ENCODE data around the gene ATG7. TPM values are rescaled to one million over a fixed set of nuclear protein-coding genes. Genes with fewer than 3 reads are reported as not detected.

ATG7 gene
- total RNA-seq, 2 experiments from 2014 or later, result 21.7 to 28.4 TPM

- no peak for TF ChIP-seq EZH2phosphoT487 (IDR thresholded peaks at IDR 0.05; ENCODE audit: borderline replicate concordance, low read depth, low read length)
- no peak for TF ChIP-seq CTCF (conservative IDR thresholded peaks at IDR 0.05; ENCODE audit: low read length)
- no peak overlapping the region for H3K4me2 ChIP-seq (ENCODE audit: low read length)
- H3K4me1 ChIP-seq (ENCODE audit: insufficient read depth, low read length, poor library complexity, severe bottlenecking), result no peaks in the 10 kb centered on the region
- no peaks in the 10 kb centered on the region for H3K9me3 ChIP-seq (ENCODE audit: low read length)
- BruUV-seq (replicated peaks), result no TSS peak
- no peak overlapping the region for H2AFZ ChIP-seq (ENCODE audit: low read length)
- H3K36me3 ChIP-seq (ENCODE audit: insufficient read depth, low read length), result no peaks in the 10 kb centered on the region
- intact Hi-C loops (cut with micrococcal nuclease; ENCODE audit: unreplicated experiment), result no loop called here
- DNase-seq (ENCODE audit: low spot score), result no peak
- no peaks in the 10 kb centered on the region for H3K79me2 ChIP-seq (ENCODE audit: insufficient read depth, low read depth, low read length)
- no peaks in the 10 kb centered on the region for H4K20me1 ChIP-seq (ENCODE audit: insufficient read depth, low read length)
- H3K27ac ChIP-seq (ENCODE audit: low read depth, low read length, poor library complexity, severe bottlenecking), result no peak overlapping the region
- CTCF ChIA-PET (ENCODE audit: unreplicated experiment), result no interaction called here
- no peaks in the 10 kb centered on the region for H3K9me2 ChIP-seq (ENCODE audit: insufficient read depth, low read length)
- no peak overlapping the region for H3K4me3 ChIP-seq (ENCODE audit: low read depth, low read length, poor library complexity, severe bottlenecking)
- POLR2A ChIA-PET, result no interaction called here
Measured at GRCh38 chr3:11434017-11434526, 161.9 kb downstream of the ATG7 start.

- intact Hi-C loops (cut with micrococcal nuclease; ENCODE audit: unreplicated experiment), result no loop called here
- no peaks in the 10 kb centered on the region for H3K36me3 ChIP-seq (ENCODE audit: insufficient read depth, low read length)
- no peaks in the 10 kb centered on the region for H3K4me1 ChIP-seq (ENCODE audit: insufficient read depth, low read length, poor library complexity, severe bottlenecking)
- ChIA-PET CTCF (ENCODE audit: unreplicated experiment) (no interaction called here), POLR2A (no interaction called here)
- no peaks in the 10 kb centered on the region for H3K79me2 ChIP-seq (ENCODE audit: insufficient read depth, low read depth, low read length)
- H3K27ac ChIP-seq (ENCODE audit: low read depth, low read length, poor library complexity, severe bottlenecking), result no peak overlapping the region
- TF ChIP-seq EZH2phosphoT487 (IDR thresholded peaks at IDR 0.05; ENCODE audit: borderline replicate concordance, low read depth, low read length) (no peak), CTCF (conservative IDR thresholded peaks at IDR 0.05; ENCODE audit: low read length) (no peak)
- H2AFZ ChIP-seq (ENCODE audit: low read length), result no peak overlapping the region
- no peak for DNase-seq (ENCODE audit: low spot score)
- no peak overlapping the region for H3K4me3 ChIP-seq (ENCODE audit: low read depth, low read length, poor library complexity, severe bottlenecking)
- no peaks in the 10 kb centered on the region for H4K20me1 ChIP-seq (ENCODE audit: insufficient read depth, low read length)
- no peak overlapping the region for H3K4me2 ChIP-seq (ENCODE audit: low read length)
- no TSS peak for BruUV-seq (replicated peaks)
- H3K9me3 ChIP-seq (ENCODE audit: low read length), result no peaks in the 10 kb centered on the region
- no peaks in the 10 kb centered on the region for H3K9me2 ChIP-seq (ENCODE audit: insufficient read depth, low read length)
Measured at GRCh38 chr3:11434563-11435096, 162.4 kb downstream of the ATG7 start.

GRCh38 chr3:11435440-11436165 is 163.4 kb downstream of the ATG7 start:
- intact Hi-C loops (cut with micrococcal nuclease; ENCODE audit: unreplicated experiment), result no loop called here
- no peak overlapping the region for H3K4me2 ChIP-seq (ENCODE audit: low read length)
- H3K27ac ChIP-seq (ENCODE audit: low read depth, low read length, poor library complexity, severe bottlenecking), result no peak overlapping the region
- no peaks in the 10 kb centered on the region for H3K36me3 ChIP-seq (ENCODE audit: insufficient read depth, low read length)
- no peaks in the 10 kb centered on the region for H4K20me1 ChIP-seq (ENCODE audit: insufficient read depth, low read length)
- BruUV-seq (replicated peaks), result no TSS peak
- no peaks in the 10 kb centered on the region for H3K4me1 ChIP-seq (ENCODE audit: insufficient read depth, low read length, poor library complexity, severe bottlenecking)
- H3K9me3 ChIP-seq (ENCODE audit: low read length), result no peaks in the 10 kb centered on the region
- H2AFZ ChIP-seq (ENCODE audit: low read length), result no peak overlapping the region
- H3K4me3 ChIP-seq (ENCODE audit: low read depth, low read length, poor library complexity, severe bottlenecking), result no peak overlapping the region
- TF ChIP-seq EZH2phosphoT487 (IDR thresholded peaks at IDR 0.05; ENCODE audit: borderline replicate concordance, low read depth, low read length) (no peak), CTCF (conservative IDR thresholded peaks at IDR 0.05; ENCODE audit: low read length) (no peak)
- H3K9me2 ChIP-seq (ENCODE audit: insufficient read depth, low read length), result no peaks in the 10 kb centered on the region
- no peak for DNase-seq (ENCODE audit: low spot score)
- CTCF ChIA-PET (ENCODE audit: unreplicated experiment), result no interaction called here
- POLR2A ChIA-PET, result no interaction called here
- H3K79me2 ChIP-seq (ENCODE audit: insufficient read depth, low read depth, low read length), result no peaks in the 10 kb centered on the region

Data from OCI-LY7 (cell line).